Esophagus muscularis mucosa (tissue), 3 donors: ENCODE data around the gene CBFA2T3.

Source experiments
- CTCF ChIP-seq, 3 experiments: fragments of 200-600 bp in 2 of 3; fragments of 450-650 bp in 1 of 3; sonication (generic) in 2 of 3; IDR thresholded peaks; one replicate each; pipeline ENCODE4 v1.5.1; 2017 to 2019; ENCODE audit warnings: antibody characterized with exemption in 3 of 3, mild to moderate bottlenecking in 2 of 3, moderate library complexity in 1 of 3
- EP300 ChIP-seq: sonication (generic); formaldehyde crosslinking; IDR thresholded peaks from one replicate; pipeline ENCODE4 v1.6.1; 2017; ENCODE audit warnings: antibody characterized with exemption

GRCh38 chr16:88924834-88925539 is 52.0 kb downstream of the CBFA2T3 start:
- TF ChIP-seq CTCF (IDR thresholded peaks at IDR 0.05) (no peak), EP300 (no peak)
